Suprapubic skin (tissue), 3 donors: ENCODE measurements around the gene MAML2.

Experiments
- CTCF ChIP-seq, 2 donors: fragments of 200-600 bp in 1 of 2; fragments of 450-650 bp in 1 of 2; sonication (generic) in 1 of 2; IDR thresholded peaks; one replicate each; pipeline ENCODE4 v1.5.1; 2016 to 2019; ENCODE audit warnings: antibody characterized with exemption in 2 of 2, mild to moderate bottlenecking in 1 of 2, moderate library complexity in 1 of 2
- POLR2A ChIP-seq, 2 donors: fragments of 450-650 bp; IDR thresholded peaks; one replicate each; pipeline ENCODE4 v1.6.1; 2017; ENCODE audit warnings: antibody characterized with exemption in 2 of 2, mild to moderate bottlenecking in 2 of 2, moderate library complexity in 2 of 2

GRCh38 chr11:96331699-96332116 is 11.3 kb downstream of the MAML2 start:
- TF ChIP-seq CTCF (IDR thresholded peaks at IDR 0.05) (no peak), POLR2A (IDR thresholded peaks at IDR 0.05) (no peak)
